Thyroid gland (tissue), 4 donors: ENCODE measurements around the gene SLC38A10.

Experiments
- POLR2A ChIP-seq, 2 donors: fragments of 450-650 bp; IDR thresholded peaks; one replicate each; pipeline ENCODE4 v1.6.1; 2017; ENCODE audit warnings: antibody characterized with exemption in 2 of 2, mild to moderate bottlenecking in 2 of 2, moderate library complexity in 1 of 2
- TF ChIP-seq, protein P1 (sequence below), 6 experiments: fragments of 200-600 bp in 3 of 6; fragments of 450-650 bp in 3 of 6; sonication (generic) in 3 of 6; IDR thresholded peaks; one replicate each; pipeline ENCODE4 v1.5.1; 2016 to 2019; ENCODE audit warnings: antibody characterized with exemption in 6 of 6, mild to moderate bottlenecking in 2 of 6, inconsistent platforms in 1 of 6, moderate library complexity in 1 of 6

DNA sequence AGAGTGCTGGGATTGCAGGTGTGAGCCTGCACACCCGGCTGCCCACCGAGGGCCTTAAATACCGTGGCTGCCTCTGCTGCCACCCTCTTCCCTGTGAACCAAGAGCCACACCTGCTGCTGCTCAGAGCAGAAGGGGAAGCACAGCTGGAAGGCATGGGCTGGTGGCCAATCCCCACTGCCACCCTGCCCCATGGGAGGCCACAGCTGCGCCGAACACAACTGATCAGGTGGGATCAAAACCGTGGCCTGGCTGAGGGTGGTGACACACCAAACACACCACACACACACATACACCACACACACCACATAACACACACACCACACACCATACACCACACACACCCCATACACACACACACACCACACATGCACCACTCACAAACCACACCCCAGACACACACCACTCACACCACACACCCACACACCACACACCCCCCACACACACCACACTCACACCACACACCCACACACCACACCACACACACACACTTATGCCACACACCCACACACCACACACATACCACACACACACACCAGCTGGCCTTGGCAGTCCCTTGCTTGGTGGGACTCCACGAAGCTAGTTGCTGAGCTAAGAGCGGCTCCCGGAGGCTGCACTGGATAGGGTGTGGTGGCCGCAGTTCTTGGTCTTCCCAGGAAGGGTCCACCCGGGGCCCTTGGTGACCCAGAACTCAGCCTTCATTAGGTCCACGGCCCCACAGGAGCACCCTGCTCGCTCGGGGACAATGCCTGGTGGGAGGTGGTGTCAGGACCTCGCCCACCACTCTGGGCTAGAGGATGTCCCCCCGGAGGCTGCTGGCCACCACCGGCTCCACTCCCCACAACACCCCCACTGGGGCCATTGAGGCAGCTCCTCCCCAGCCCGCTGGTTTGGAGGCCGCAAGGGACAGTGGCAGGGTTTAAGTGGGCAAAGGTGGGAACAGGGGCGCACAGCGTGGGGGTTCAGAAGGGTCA lies 87.2 kb downstream of the SLC38A10 start:
- no peak for TF ChIP-seq POLR2A (IDR thresholded peaks at IDR 0.05)
- TF ChIP-seq, protein P1, sequence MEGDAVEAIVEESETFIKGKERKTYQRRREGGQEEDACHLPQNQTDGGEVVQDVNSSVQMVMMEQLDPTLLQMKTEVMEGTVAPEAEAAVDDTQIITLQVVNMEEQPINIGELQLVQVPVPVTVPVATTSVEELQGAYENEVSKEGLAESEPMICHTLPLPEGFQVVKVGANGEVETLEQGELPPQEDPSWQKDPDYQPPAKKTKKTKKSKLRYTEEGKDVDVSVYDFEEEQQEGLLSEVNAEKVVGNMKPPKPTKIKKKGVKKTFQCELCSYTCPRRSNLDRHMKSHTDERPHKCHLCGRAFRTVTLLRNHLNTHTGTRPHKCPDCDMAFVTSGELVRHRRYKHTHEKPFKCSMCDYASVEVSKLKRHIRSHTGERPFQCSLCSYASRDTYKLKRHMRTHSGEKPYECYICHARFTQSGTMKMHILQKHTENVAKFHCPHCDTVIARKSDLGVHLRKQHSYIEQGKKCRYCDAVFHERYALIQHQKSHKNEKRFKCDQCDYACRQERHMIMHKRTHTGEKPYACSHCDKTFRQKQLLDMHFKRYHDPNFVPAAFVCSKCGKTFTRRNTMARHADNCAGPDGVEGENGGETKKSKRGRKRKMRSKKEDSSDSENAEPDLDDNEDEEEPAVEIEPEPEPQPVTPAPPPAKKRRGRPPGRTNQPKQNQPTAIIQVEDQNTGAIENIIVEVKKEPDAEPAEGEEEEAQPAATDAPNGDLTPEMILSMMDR (IDR thresholded peaks at IDR 0.05), result no peak
